ENCODE data around the gene BAIAP3.
A peak's percentile ranks its signal among the peaks of the same experiment; 100 is the strongest.

BAIAP3 gene

GRCh38 chr16:1335211-1335971 lies 1.9 kb downstream of the BAIAP3 start:
- H3F3A ChIP-seq (ENCODE audit: control insufficient read depth, insufficient read depth), result no peaks in the 10 kb centered on the region
- no peaks in the 10 kb centered on the region for H3K9me2 ChIP-seq (replicated peaks; ENCODE audit: control insufficient read depth, low read length)
- H3K4me1 ChIP-seq (ENCODE audit: control insufficient read depth, low read length), result peaks cover 19% of the 10 kb centered on the region
- H3K36me3 ChIP-seq (ENCODE audit: control insufficient read depth, low read length), result no peaks in the 10 kb centered on the region
- H3K27ac ChIP-seq (ENCODE audit: low read depth, low read length), result no peak overlapping the region
- H3K27me3 ChIP-seq (ENCODE audit: control insufficient read depth, low read length), result peaks cover 33% of the 10 kb centered on the region
- H3K4me3 ChIP-seq (ENCODE audit: low read length), result no peak overlapping the region
- H4K20me1 ChIP-seq (ENCODE audit: control insufficient read depth, insufficient read depth, low read depth, low read length), result peaks cover 3% of the 10 kb centered on the region; the same call in 1 of the 2 replicates
- no peak for TF ChIP-seq EZH2phosphoT487 (IDR thresholded peaks at IDR 0.05; ENCODE audit: borderline replicate concordance, low read length)
- TF ChIP-seq, protein P1, sequence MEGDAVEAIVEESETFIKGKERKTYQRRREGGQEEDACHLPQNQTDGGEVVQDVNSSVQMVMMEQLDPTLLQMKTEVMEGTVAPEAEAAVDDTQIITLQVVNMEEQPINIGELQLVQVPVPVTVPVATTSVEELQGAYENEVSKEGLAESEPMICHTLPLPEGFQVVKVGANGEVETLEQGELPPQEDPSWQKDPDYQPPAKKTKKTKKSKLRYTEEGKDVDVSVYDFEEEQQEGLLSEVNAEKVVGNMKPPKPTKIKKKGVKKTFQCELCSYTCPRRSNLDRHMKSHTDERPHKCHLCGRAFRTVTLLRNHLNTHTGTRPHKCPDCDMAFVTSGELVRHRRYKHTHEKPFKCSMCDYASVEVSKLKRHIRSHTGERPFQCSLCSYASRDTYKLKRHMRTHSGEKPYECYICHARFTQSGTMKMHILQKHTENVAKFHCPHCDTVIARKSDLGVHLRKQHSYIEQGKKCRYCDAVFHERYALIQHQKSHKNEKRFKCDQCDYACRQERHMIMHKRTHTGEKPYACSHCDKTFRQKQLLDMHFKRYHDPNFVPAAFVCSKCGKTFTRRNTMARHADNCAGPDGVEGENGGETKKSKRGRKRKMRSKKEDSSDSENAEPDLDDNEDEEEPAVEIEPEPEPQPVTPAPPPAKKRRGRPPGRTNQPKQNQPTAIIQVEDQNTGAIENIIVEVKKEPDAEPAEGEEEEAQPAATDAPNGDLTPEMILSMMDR (IDR thresholded peaks at IDR 0.05; ENCODE audit: low read depth, low read length, poor library complexity, severe bottlenecking), result no peak
- H3K4me2 ChIP-seq (ENCODE audit: low read length), result no peak overlapping the region
- H3K9me3 ChIP-seq (ENCODE audit: control insufficient read depth, insufficient read depth, low read length), result peaks cover 8% of the 10 kb centered on the region; the same call in 1 of the 2 replicates
- H3K79me2 ChIP-seq (ENCODE audit: control insufficient read depth, low read length), result no peaks in the 10 kb centered on the region

DNA sequence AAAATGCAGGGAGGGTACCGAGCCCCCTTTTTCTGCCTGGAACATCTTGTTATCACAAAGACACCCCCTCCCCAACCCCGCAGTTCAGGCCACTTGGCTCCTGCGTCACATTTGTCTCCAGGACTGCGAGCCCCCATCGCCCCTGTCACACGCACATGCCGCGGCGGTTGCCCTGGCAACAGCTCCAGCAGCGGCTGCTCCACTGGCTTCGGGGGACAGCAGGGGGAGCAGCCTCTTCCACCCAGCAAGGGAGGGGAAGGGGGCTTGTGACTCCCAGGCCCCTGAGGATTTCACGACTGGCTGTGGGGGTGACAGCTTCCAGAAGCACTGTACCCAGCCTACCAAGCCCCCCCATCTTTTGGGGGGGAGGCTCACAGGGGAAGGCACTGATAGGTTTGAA lies 2.6 kb downstream of the BAIAP3 start:
- TF ChIP-seq, protein P1 (IDR thresholded peaks at IDR 0.05; ENCODE audit: low read depth, low read length, poor library complexity, severe bottlenecking), result peak; percentile 14
- TF ChIP-seq EZH2phosphoT487 (IDR thresholded peaks at IDR 0.05; ENCODE audit: borderline replicate concordance, low read length), result no peak
- Histone ChIP-seq H3K9me3 (ENCODE audit: control insufficient read depth, insufficient read depth, low read length) (peaks cover 6% of the 10 kb centered on the region; the same call in 1 of the 2 replicates), H3K79me2 (ENCODE audit: control insufficient read depth, low read length) (no peaks in the 10 kb centered on the region), H3K4me1 (ENCODE audit: control insufficient read depth, low read length) (peaks cover 19% of the 10 kb centered on the region), H3F3A (ENCODE audit: control insufficient read depth, insufficient read depth) (no peaks in the 10 kb centered on the region), H3K9me2 (replicated peaks; ENCODE audit: control insufficient read depth, low read length) (no peaks in the 10 kb centered on the region), H3K27ac (ENCODE audit: low read depth, low read length) (no peak overlapping the region), H3K36me3 (ENCODE audit: control insufficient read depth, low read length) (no peaks in the 10 kb centered on the region), H3K4me2 (ENCODE audit: low read length) (no peak overlapping the region), H3K4me3 (ENCODE audit: low read length) (no peak overlapping the region), H3K27me3 (ENCODE audit: control insufficient read depth, low read length) (peaks cover 33% of the 10 kb centered on the region), H4K20me1 (ENCODE audit: control insufficient read depth, insufficient read depth, low read depth, low read length) (peaks cover 3% of the 10 kb centered on the region; the same call in 1 of the 2 replicates)

DNA sequence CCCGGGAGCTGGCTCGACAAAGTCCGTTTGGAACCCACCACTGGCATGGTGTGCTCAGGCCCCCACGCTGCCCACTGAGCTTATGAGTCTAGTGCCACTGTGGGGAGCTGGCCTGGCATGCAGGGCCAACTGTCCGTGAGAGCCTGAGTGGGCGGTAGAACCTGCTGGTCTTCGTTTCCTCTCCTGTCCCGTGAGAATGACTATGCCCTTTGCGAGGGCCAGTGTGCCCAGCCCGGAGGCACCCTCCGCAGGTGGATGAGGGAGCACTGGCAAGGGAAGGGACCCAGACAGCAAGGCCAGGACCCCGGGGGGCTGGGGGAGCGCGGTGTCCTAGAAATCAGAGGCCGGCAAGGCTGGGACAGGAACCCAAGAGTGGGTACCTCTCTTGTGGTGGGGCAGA lies 3.2 kb downstream of the BAIAP3 start:
- Histone ChIP-seq H3K4me1 (ENCODE audit: control insufficient read depth, low read length) (peaks cover 15% of the 10 kb centered on the region), H4K20me1 (ENCODE audit: control insufficient read depth, insufficient read depth, low read depth, low read length) (peaks cover 3% of the 10 kb centered on the region; the same call in 1 of the 2 replicates), H3F3A (ENCODE audit: control insufficient read depth, insufficient read depth) (no peaks in the 10 kb centered on the region), H3K27me3 (ENCODE audit: control insufficient read depth, low read length) (peaks cover 31% of the 10 kb centered on the region), H3K9me3 (ENCODE audit: control insufficient read depth, insufficient read depth, low read length) (peaks cover 6% of the 10 kb centered on the region; the same call in 1 of the 2 replicates), H3K36me3 (ENCODE audit: control insufficient read depth, low read length) (no peaks in the 10 kb centered on the region), H3K4me3 (ENCODE audit: low read length) (no peak overlapping the region), H3K27ac (ENCODE audit: low read depth, low read length) (no peak overlapping the region), H3K9me2 (replicated peaks; ENCODE audit: control insufficient read depth, low read length) (no peaks in the 10 kb centered on the region), H3K4me2 (ENCODE audit: low read length) (no peak overlapping the region), H3K79me2 (ENCODE audit: control insufficient read depth, low read length) (no peaks in the 10 kb centered on the region)
- TF ChIP-seq, protein P1 (IDR thresholded peaks at IDR 0.05; ENCODE audit: low read depth, low read length, poor library complexity, severe bottlenecking), result no peak
- no peak for TF ChIP-seq EZH2phosphoT487 (IDR thresholded peaks at IDR 0.05; ENCODE audit: borderline replicate concordance, low read length)

All from DOHH2 (cell line).